Activated T-cell treated with anti-CD3 and anti-CD28 coated beads for 4 hours (primary cell): ENCODE results near the gene PROCR.
"Not testable (repeated sequence)": the region's sequence is repeated elsewhere in the genome, so short reads cannot be mapped to it uniquely, and the experiment has no call there.

Experiments
- DNase-seq: peaks from one replicate; pipeline ENCODE4 v3.0.0-alpha.2; 2020

PROCR gene

DNA sequence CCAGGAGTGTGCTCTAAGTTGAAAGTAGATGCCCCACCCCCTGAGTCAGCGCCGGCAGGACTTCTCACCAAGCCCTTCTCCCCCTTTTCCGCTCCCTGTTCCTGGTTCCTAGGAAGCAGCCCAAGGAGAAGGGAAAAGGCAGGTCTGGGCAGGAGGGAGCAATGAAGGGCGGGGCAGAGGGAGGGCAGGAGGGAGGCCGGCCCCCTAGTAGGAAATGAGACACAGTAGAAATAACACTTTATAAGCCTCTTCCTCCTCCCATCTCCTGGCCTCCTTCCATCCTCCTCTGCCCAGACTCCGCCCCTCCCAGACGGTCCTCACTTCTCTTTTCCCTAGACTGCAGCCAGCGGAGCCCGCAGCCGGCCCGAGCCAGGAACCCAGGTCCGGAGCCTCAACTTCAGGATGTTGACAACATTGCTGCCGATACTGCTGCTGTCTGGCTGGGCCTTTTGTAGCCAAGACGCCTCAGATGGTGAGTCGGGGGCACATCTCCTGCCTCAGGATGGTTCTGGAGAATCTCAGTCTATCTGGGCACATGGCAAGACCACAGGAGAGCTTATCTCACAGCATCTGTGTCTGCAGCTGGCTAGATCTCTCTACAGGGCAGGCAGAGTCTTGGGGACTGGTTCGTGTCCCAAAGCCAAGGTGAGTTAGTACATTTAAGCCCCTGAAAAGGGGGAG, at the start of gene PROCR:
Gene PROCR, plus strand, starts transcription at position 320 of the 681 bp plus-strand sequence. Its CDS starts 83 bp downstream, at position 403.
- DNase-seq: no peak

DNA sequence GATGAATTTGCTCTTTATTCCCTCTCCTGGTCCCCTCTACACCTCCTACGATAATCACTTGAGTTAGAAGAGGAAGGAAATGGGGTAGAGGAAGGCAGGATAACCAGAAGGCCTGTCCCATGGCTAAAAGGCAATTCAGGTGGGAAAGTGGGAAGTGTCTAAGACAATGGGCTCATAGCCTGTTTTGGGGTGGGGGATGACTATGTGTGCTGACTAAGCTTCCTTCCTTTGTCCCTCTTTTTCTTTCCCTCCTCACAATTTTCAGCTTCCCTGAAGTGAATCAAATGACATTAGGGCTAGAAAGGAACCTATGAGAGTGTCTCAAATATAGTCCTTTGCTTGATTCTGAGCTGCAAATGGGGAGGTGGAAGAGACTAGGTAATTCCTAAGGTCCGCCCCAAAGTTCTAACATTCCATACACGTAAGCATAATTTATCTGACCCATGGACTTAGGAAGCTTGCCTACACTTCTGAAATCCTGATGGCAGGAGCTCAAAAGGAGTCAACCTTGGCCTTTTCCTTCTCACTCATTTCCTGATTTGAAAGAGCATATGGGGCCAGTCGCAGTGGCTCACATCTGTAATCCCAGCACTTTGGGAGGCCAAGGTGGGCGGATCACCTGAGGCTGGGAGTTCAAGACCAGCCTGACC, 49.0 kb upstream of the PROCR start:
- DNase-seq: no peak

DNA sequence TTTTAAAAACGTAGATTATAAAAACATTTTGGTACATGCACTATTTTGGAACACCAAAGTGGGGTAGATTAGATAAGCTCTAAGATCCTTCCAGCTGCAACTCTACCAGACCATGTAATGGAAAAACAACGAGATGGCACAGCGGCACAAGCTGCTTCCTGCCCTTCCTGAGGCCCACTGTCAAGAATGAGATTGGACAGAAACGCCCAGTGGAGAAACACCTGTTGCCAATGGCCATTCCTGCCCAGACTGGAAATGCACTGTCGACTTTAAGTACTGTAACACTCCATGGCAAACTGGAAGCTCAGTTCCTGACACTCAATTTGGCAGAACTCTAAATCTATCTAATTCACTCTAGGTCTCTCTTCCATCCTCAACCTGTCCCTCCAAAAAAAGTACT, 46.1 kb upstream of the PROCR start:
- DNase-seq: no peak

DNA sequence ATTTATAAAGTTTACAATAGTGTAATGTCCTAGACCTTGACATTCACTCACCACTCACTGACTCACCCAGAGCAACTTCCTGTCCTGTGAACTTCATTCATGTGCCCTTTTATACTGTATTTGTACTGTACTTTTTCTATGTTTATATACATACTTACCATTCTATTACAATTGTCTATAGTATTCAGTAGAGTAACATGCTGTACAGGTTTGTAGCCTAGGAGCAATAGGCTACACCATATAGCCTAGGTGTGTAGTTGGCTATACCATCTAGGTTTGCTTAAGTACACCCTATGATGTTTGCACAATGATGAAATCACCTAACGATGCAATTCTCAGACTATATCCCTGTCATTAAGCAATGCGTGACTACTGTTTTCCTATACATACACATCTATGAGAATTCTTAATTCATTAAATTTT, 42.2 kb upstream of the PROCR start:
- no peak for DNase-seq

DNA sequence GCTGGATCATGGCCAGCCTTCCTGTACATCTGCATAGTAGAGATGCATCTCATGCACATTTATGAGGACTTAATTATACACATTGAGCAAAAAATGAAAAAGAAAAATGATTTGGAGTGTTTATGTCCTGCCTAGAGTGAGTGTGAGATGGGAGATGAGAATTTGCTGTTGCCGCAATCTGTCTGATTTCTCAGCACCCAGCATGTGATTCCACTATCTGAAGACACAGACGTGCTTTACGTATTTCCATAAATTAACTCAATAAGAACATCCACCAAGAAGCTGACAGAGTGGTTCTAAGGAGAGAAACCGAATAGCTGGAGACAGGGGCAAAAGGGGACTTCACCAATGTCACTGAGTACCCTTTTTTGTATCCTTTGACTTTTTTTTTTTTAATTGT, 39.9 kb upstream of the PROCR start:
- DNase-seq: no peak

DNA sequence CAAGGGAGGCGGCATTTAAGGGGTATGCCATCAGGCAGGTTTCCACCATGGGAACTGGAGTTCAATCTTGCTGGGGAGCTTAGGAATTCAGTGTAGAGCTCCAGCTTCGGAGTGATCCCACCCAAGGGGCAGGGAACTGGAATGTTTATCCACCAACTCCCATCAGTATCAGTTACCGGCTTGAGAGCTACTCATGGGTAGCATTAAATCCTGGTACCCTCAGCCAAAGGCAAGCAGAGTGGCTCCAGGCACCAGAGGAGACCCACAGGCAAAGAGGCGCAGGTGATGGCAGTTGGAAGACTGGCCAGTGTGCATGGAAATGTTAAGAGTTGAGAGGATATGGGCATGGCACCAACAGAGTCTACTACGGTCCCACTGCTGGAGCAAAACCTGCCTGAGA, 38.8 kb upstream of the PROCR start:
- no peak for DNase-seq

DNA sequence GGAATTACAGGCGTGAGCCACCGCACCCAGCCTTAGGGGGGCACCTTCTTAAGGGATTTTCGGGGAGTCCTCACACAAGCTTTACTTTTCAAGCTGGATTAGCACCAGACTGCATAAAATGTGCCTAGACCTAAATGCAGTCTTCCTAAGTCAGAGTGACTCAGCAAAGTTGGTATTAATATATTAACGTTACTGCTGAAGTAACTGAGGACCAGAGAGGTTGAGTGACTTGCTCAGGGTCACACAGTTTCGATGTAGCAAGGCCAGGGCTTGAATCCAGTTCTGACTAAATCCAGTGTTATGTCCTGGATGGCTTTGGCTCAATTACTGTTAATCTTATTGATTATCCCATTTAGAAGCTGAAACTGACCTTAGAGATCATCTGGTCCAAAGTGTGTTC, 38.1 kb upstream of the PROCR start:
- no peak for DNase-seq

DNA sequence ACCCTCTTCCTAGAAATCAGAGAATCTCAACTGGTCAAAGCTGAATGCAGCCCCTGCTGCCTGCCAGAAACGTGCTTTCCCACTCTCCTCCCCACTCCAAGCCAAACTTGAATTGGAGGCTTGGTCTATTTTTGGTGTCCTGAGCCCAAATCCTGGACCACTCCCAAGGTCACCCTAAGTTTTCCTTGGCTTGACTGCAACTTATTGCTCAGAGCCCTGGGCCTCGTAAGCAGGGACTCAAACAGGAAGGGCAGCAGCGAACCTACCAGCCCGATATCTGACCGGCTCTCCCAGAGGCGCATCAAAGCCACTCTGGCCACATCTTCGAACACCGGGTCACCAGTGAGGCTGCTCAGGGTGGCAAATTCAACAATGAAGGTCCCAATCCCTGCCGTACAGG, 37.4 kb upstream of the PROCR start:
- no peak for DNase-seq

DNA sequence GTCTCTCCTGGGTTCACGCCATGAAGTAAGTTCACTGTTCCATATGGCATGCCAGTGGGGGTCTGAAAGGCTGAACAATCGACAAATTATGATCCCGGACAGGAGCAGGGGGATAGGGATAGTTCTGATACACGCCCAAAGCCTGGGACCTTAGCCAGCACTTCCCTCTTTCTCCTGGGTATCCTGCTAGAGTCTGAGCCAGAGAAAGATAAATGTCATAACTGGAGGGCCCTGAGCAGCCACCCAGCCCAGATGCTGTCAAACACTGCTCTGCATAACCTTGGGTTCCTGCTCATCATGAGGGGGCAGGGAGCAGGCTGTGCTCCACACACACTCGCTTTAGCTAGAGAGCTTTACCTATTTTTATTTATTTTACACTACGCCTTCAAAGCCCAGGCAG, 37.0 kb upstream of the PROCR start:
- DNase-seq: no peak

DNA sequence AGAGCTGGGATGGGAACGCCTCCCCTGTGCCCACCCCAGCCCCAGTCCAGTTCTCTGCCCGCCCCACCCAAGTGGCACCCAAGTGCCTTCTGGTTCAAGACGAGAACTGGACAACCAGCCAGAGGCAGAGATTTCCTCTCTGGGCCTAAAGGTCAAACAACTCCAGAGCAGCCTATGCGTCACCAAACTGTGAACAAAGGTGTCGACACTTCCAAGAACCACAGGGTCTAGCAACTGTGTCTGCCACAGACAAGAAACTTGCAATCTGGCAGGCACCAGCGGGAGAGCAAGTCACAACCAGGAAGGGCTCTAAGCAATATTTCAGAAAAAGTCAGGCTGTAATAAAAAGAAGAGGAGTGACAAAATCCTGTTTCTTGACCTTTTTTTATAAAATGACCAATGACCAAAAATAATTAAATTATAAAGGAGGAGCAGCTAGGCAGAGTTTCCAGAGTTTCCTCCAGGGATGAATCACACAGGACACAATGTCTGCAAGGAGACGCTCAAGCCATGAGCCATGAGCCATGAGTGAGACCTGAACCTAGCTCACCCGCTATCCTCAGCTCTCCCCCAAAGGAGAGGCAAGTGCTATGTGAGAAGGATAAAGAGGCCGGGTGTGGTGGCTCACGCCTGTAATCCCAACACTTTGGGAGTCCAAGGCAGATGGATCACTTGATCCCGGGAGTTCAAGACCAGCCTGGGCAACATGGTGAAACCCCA, 35.8 kb upstream of the PROCR start:
- DNase-seq: no peak

DNA sequence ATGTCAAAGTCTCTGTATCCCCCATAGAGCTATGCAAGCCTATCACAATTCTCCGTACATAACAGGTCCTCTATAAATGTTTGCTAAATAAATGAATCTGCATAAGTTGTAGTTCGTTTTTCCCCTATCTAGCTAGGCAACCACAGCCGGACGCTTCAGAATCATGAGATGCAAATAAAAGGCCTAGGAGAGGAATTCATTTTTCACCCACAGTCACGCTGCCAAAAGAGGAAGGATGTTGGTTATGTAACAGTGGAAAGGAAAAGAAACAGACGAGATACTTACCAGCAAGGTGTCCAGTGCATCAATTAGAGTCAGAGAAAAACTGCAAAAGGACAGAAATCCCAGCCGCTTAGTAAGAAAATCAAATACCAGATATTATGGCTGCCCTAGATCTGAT, 27.2 kb upstream of the PROCR start:
- no peak for DNase-seq

DNA sequence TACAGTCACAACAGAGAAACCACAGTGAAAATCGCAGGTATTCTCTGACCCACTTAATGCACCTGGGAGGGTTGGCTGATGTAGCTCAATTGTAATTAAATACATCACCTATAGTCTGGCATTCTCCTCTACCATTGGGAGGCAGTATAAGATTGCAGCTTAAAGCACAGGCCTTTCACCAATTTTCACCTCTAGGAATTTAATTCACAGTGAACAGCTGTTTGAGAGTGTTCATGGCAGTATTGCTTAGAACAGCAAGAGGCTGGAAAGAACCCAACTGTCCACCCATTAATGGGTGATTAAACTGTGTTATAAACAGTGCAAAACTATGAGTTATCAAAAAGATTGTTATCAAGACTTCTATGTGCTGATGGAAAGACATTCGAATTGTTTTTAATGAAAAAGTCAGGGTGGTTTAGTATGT, 26.7 kb upstream of the PROCR start:
- DNase-seq: no peak

DNA sequence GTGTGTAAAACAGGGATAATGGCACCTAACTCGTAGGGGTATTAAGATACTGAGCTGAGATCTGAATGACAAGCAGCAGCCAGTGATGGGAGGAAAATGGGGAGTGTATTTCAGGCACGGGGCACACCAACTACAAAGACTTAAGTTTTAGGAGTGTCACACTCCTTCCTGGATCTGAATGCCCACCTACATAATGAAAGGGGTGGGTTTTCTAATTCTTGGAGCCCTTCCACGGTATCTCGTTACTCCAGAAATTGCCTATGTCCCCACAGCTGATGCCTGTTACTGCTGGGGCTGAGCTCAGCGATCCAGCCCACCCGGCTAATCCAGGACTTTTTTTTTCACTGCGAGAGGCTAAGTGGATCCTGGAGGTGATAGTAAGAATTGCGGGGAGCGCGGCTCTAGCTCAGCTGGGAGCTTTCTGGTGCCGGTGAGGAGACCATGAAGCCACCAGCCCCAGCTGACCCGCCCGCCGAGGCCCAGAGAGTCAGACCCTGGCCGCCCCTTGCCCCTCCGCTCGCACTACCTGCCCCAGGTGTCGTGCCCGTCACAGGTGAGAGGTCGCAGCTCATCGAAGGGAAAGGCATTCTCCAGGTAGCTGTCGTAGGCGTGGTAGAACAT, 25.5 kb upstream of the PROCR start:
- DNase-seq: no peak

DNA sequence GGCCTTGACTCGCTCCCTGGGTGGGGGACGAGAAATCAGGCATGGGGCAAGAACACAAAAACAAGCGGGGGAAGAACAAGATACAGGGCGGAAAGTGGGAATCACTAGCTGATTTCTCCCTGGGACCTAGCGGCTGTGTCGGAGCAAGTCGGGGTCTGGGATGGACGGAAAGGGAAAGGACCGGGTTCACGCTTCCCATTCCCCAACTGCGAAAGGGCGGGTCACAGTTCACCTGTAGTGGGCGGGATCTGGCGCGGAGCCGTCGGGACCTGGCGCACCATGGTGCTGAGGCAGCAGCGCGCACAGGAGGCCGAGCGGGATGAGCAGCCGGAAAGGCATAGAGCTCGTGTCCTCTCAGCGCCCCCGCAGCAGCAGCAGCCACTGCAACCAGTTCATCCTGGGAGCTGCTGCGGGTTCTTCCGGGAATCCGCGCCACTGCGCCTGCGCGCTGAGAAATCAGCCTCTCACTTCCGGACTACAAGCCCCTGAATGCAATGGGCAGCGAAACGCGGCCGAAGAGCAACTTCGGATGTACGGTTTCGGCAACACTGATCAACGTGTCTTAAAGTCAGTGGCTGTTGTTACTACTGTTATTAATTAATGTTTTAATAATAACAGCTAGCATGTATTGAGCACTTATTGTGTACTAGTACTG, 24.8 kb upstream of the PROCR start, which contains the start of gene EDEM2:
Gene EDEM2, minus strand, starts transcription at position 417 of the 655 bp plus-strand sequence. Its CDS starts 78 bp downstream, at position 339.
- DNase-seq: peak; percentile 88

DNA sequence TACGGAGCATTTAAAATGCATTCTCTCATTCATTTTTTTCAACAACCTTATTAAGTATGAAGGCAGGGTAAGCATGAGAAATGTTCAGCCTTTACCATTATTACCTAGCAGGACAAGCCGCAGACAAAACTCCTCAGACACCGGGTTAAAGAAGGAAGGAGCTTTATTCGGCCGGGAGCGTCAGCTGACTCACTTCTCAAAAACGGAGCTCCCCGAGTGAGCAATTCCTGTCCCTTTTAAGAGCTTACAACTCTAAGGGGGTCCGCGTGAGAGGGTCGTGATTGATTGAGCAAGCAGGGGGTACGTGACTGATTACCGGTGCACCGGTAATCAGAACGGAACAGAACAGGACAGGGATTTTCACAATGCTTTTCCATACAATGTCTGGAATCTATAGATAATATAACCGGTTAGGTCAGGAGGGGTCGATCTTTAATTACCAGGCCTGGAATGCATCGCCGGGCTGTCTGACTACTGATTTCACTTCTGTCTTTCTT, 24.2 kb upstream of the PROCR start:
- not testable (repeated sequence) for DNase-seq

DNA sequence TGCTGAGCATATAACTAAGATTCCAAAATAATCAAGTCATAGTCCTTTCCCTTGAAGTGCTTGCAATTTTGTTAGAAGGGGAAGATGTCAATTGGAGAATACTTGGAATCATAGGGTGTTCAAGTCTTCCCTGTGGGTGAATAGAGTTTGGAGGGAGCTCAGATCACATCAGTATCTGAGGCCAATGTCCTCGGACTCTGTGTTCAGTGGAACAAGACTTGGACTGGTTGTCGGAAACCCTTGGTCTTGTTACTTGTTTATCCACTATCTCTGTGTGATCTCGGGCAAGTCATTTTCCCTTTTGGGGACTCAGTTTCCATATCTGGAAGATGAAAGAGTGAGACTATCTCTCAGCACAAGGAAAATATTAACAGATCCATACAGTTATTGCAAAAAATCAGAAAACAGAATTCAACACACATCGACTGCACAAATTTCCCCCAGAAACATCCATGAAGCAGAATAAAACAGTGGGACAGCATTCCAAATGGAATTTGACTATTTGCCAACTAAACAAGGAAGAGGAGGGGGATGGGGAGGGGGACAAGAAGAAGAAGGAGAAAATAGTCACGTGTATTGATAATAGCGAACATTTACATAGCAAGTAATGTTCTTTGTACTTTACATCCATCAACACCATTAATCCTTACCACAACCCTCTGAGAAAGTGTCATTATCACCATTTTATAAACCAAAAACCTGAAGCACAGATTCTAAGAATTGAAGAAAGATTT, 20.9 kb upstream of the PROCR start:
- no peak for DNase-seq

DNA sequence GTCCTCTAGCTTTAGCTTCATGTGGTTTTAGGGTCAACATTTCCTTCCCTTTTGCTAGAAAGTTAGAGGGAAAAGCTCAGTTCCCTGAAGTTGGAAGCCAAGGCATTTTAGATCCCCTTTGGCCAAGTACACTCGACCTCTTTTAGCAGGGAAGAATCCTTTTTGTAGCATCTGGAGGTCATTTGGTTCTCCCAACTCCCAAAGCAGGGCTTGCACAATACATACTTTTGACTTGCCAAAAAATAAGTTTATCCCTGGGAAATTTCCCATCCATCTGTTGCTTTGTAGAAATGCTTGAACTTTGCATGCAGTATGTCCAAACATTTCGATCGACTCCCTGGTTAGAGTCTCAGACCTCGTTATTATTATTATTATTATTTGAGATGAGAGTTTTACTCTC, 20.1 kb upstream of the PROCR start:
- DNase-seq: no peak

DNA sequence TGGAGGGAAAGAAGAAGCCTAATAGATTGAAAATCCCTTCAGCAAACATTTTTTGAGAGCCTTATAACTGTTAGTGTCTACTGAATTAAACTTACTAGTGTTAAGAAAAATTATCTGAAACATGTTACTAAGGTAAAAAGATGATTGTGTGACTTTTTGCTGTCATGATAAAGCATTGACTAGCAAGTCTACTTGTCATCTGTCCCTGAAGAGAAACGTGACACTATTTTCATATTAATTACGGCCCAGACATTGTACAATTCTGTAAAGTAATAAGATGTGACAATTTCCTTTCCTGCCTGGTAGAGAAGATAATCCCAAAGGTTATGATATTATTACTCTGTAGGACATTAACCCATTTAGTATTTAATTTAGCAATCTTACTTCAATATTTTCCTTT, 15.9 kb upstream of the PROCR start:
- DNase-seq: no peak

DNA sequence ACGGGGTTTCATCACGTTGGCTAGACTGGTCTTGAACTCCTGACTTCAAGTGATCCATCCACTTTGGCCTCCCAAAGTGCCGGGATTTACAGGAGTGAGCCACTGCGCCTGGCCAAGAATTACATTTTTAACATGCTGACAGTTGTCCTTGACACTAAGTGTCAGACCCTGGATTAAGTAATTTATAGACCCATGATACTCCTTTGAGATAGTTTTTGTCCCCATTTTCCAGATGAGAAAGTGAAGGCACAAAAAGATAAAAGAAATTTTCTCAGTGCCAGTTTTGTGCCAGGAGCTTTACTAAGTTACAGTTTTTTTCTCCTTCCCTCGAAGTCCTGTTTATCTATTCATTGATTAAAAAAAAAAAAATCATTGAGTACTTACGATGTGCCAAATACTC, 14.9 kb upstream of the PROCR start:
- no peak for DNase-seq

DNA sequence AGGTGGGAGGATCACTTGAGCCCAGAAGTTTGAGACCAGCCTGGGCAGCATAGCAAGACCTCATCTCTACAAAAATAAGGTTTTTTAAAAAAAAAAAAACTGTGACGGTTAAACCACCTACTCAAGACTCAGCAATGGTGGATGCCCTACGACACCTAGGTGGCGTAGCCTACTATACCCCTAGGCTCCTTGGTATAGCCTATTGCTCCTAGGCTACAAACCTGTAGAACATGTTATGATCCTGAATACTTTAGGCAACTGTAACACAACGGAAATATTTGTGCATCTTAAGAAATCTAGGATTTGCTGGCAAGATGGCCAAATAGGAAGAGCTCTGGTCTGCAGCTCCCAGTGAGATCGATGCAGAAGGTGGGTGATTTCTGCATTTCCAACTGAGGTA, 11.5 kb upstream of the PROCR start:
- not testable (repeated sequence) for DNase-seq

DNA sequence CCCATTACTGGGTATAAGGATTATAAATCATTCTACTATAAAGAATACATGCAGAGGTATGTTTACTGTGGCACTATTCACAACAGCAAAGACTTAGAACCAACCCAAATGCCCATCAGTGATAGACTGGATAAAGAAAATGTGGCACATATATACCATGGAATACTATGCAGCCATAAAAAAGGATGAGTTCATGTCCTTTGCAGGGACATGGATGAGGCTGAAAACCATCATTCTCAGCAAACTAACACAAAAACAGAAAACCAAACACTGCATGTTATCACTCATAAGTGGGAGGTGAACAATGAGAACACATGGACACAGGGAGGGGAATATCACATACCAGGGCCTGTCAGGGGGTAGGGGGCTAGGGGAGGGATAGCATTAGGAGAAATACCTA, 7.3 kb upstream of the PROCR start:
- DNase-seq: not testable (repeated sequence)
